NCI-H2196 treated with DMSO at 0.1 percent for 48 hours (cell line): ENCODE results near the gene PSAPL1.

Source experiments
- DNase-seq: peaks from one replicate; lab custom pipeline; 2025; ENCODE audit not compliant: unreplicated experiment; lab: John Stamatoyannopoulos, UW

The PSAPL1 gene

GRCh38 chr4:7397206-7398103 is 37.3 kb downstream of the PSAPL1 start:
- no peak for DNase-seq

- no peak for DNase-seq
These were observed 38.4 kb downstream of the PSAPL1 start for GRCh38 chr4:7396186-7396910.

- DNase-seq, result no peak
These were observed 39.1 kb downstream of the PSAPL1 start for GRCh38 chr4:7395645-7396044.

GRCh38 chr4:7394681-7395451 is 39.9 kb downstream of the PSAPL1 start:
- DNase-seq, result no peak

GRCh38 chr4:7393601-7394575 is 40.8 kb downstream of the PSAPL1 start:
- DNase-seq, result no peak

GRCh38 chr4:7392438-7393421 is 42.0 kb downstream of the PSAPL1 start:
- DNase-seq, result no peak

- DNase-seq, result no peak
These were observed 42.9 kb downstream of the PSAPL1 start for GRCh38 chr4:7391637-7392437.

- no peak for DNase-seq
These were observed 43.7 kb downstream of the PSAPL1 start for GRCh38 chr4:7390906-7391636.

- DNase-seq, result no peak
These were observed 44.4 kb downstream of the PSAPL1 start for GRCh38 chr4:7390336-7390735.

GRCh38 chr4:7389719-7390118 is 45.0 kb downstream of the PSAPL1 start:
- DNase-seq, result no peak

GRCh38 chr4:7389101-7389701 is 45.5 kb downstream of the PSAPL1 start:
- DNase-seq, result no peak

GRCh38 chr4:7388627-7389026 is 46.1 kb downstream of the PSAPL1 start:
- DNase-seq, result no peak

- DNase-seq, result no peak
These were observed 46.8 kb downstream of the PSAPL1 start for GRCh38 chr4:7387925-7388324.

GRCh38 chr4:7384929-7385890 is 49.5 kb downstream of the PSAPL1 start:
- no peak for DNase-seq

GRCh38 chr4:7384003-7384928 is 50.5 kb downstream of the PSAPL1 start:
- no peak for DNase-seq
